NCI-H128 (cell line): Measurements from ENCODE around the gene C2orf69.

Experiments
- DNase-seq: peaks from one replicate; lab custom pipeline; 2025; ENCODE audit not compliant: unreplicated experiment; lab: John Stamatoyannopoulos, UW

The C2orf69 gene

DNA sequence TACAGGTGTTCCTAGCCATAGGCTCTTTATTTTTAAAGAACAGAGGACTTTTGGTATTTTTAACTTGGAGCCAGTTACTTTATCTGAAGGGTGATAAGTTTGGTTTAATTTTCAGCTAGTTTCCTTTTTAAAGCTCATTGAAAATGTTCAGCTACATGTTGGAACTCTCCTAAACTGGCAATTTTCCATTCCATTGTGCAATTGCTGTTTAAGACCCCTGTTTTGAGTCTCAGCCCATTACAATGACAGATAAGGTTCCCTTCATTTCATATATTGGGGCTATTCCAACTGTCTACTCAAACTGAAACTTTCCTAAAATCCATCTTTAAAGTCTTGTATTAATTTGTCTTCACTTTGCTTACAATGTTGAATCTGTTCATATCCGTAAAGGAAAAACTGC is 55.9 kb downstream of the C2orf69 start:
- no peak for DNase-seq

DNA sequence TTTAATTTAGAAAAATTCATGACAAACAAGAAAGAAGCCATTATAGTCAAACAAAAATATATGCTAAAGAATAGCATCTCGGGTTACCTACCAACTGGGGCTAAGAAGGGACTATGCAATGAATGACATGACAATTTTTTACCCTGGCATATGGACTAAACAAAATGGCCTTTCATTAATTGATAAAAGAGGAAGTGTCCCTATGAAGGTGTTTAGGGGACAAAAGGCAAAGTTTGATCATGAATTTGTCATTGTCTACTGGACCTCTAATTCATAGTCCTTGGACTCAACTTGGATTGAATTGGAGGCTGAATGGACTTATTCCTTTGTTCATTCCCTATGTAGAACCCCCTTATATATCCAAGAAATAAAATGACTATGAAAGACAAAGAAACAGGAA is 57.0 kb downstream of the C2orf69 start:
- DNase-seq = no peak

DNA sequence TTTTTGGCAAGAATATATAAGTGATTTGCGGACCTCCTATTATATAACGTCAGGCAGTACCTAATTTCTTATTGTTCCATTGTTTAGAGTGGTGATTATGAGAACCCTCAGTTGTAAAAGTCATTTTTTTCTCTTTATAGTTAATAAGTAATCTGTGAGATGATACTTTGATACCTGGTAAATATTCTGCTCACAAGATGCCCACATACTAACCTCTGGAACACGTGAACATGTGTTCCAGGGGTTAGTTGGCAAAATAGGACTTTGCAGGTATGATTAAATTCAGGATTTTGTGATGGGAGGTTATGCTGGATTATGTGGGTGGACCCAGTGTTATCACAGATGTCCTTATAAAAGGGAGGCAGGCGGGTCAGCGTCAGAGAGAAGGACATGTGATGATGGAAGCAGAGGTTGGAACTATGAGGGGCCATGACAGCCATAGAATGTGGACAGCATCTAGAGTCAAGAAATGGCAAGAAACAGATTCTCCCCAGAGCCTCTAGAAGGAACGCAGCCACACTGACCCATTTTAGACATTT is 61.1 kb downstream of the C2orf69 start:
- no peak for DNase-seq

DNA sequence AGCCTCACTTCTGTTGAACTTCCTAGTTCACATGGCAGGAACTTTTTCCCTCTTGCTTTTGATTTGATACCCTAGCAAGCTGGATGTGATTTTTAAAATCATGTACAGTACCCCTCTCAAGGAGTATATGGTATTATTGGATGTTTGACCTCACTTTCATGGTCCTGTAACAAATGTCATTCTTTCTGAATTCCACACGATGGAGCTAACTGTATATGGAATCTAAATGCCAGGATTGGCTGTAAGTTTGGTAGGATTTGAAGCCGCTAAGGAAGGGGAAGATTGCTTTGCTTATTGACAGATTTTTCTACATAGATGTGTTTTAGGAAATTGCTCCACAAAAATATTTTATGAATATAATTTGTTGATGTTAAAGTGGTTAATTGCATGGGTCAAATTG is 62.6 kb downstream of the C2orf69 start:
- DNase-seq = no peak

DNA sequence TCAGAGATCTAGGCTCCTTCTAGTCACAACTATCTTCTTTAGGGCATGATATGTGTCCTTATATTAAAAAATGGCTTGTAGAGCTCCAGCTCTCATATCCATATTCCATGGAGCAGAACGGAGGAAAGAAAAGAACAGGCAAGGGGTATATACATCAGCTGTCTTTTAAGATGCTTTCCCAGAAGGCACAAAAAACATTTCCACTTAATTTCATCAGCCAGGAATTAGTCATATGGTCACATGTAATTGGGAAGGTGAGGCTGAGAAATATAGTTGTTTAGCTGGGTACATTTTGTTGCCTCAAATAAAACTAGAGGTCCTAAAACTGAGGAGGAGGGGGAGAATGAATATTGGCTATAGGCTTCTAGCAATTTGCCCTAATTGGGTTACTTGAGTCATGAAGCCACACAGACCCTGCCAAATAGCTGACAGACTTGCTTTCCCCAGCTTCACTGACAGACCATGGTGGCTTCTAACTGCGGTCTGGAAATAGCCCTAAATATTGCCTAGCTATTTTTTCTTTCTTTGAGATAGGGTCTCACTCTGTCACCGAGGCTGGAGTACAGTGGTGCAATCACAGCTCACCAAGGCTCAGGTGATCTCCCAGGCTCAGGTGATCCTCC is 64.3 kb downstream of the C2orf69 start:
- no peak for DNase-seq
